IMR-90 (cell line): ENCODE data around the gene ISOC2. TPM values are rescaled to one million over a fixed set of nuclear protein-coding genes. Genes with fewer than 3 reads are reported as not detected.

Source experiments
- ATAC-seq: fragments of 200-7000 bp; cut with Tn5 transposase; 2 replicates; pipeline ENCODE4 v1.9.1; 2020; ENCODE audit warnings: low read depth, mild to moderate bottlenecking, moderate library complexity
- BruUV-seq: library from RNA; stranded (reverse); fragments of 400-500 nt; replicated peaks from 2 replicates; lab custom pipeline; 2021; lab: Mats Ljungman, UMichigan
- CTCF ChIA-PET: fragments of 300-600 bp; formaldehyde crosslinking; extraction: SDS; loops from one replicate; lab custom pipeline; 2021; ENCODE audit warnings: antibody characterized with exemption; lab: Yijun Ruan, JAX
- POLR2A ChIA-PET: fragments of 300-600 bp; sonication (Branson Sonifier 250); formaldehyde crosslinking; loops from one replicate; lab custom pipeline; 2022; ENCODE audit warnings: antibody characterized with exemption; ENCODE audit not compliant: unreplicated experiment; lab: Charles Lee
- DNase-seq: peaks from one replicate; pipeline ENCODE4 v3.0.0; 2013
- H2AFZ ChIP-seq: replicated peaks from 2 replicates; pipeline ENCODE3; 2013; ENCODE audit warnings: low read length, mild to moderate bottlenecking; ENCODE audit not compliant: poor library complexity
- H2AK5ac ChIP-seq: 2 replicates; pipeline ENCODE4 v1.6.1; 2013; ENCODE audit warnings: low read depth, low read length, inconsistent platforms
- H2AK9ac ChIP-seq: replicated peaks from 2 replicates; pipeline ENCODE3; 2013; ENCODE audit warnings: mild to moderate bottlenecking, low read depth, low read length, moderate library complexity; ENCODE audit not compliant: poor library complexity
- H2BK120ac ChIP-seq: 2 replicates; pipeline ENCODE4 v1.6.1; 2013; ENCODE audit warnings: low read depth, low read length, inconsistent platforms
- H2BK15ac ChIP-seq: 3 replicates; pipeline ENCODE4 v1.6.1; 2013; ENCODE audit warnings: low read depth, low read length, inconsistent platforms
- H2BK20ac ChIP-seq: 2 replicates; pipeline ENCODE4 v1.6.1; 2013; ENCODE audit warnings: low read depth, mild to moderate bottlenecking, inconsistent platforms, low read length, moderate library complexity
- H2BK5ac ChIP-seq: 2 replicates; pipeline ENCODE4 v1.6.1; 2013; ENCODE audit warnings: mild to moderate bottlenecking, low read depth, low read length, inconsistent platforms; ENCODE audit not compliant: poor library complexity, severe bottlenecking
- H3K14ac ChIP-seq: replicated peaks from 2 replicates; pipeline ENCODE4 v1.6.1; 2013; ENCODE audit warnings: low read depth, low read length, inconsistent platforms
- H3K18ac ChIP-seq: 2 replicates; pipeline ENCODE4 v1.6.1; 2013; ENCODE audit warnings: low read depth, low read length, control low read depth
- H3K23ac ChIP-seq: 2 replicates; pipeline ENCODE4 v1.6.1; 2013; ENCODE audit warnings: low read depth, low read length, inconsistent platforms
- H3K27ac ChIP-seq: 2 replicates; pipeline ENCODE4 v1.5.1; 2013; ENCODE audit warnings: mild to moderate bottlenecking, control low read depth, low read length; ENCODE audit not compliant: insufficient read depth
- H3K27me3 ChIP-seq: 2 replicates; pipeline ENCODE4 v1.6.1; 2013; ENCODE audit warnings: low read length; ENCODE audit not compliant: control insufficient read depth, insufficient read depth
- H3K36me3 ChIP-seq: 2 replicates; pipeline ENCODE4 v1.6.1; 2013; ENCODE audit warnings: low read length, mixed read lengths; ENCODE audit not compliant: control insufficient read depth, insufficient read depth
- H3K4ac ChIP-seq: 2 replicates; pipeline ENCODE4 v1.6.1; 2013; ENCODE audit warnings: low read depth, low read length, inconsistent platforms
- H3K4me1 ChIP-seq: 2 replicates; pipeline ENCODE4 v1.6.1; 2013; ENCODE audit warnings: low read length, mixed read lengths; ENCODE audit not compliant: control insufficient read depth, insufficient read depth
- H3K4me2 ChIP-seq: 2 replicates; pipeline ENCODE4 v1.6.1; 2013; ENCODE audit warnings: low read depth, mild to moderate bottlenecking, control low read depth, low read length, moderate library complexity
- H3K4me3 ChIP-seq: 2 replicates; pipeline ENCODE4 v1.5.1; 2013; ENCODE audit warnings: low read depth, mild to moderate bottlenecking, control low read depth, low read length, moderate library complexity; ENCODE audit not compliant: insufficient read depth
- H3K56ac ChIP-seq: 2 replicates; pipeline ENCODE4 v1.6.1; 2013; ENCODE audit warnings: low read length, inconsistent platforms; ENCODE audit not compliant: insufficient read depth; ENCODE audit errors: extremely low read depth
- H3K79me1 ChIP-seq, 2 experiments: 2 replicates each; pipeline ENCODE4 v1.6.1; 2013; ENCODE audit warnings: low read length in 2 of 2, inconsistent platforms in 1 of 2, low read depth in 1 of 2
- H3K9ac ChIP-seq: 2 replicates; pipeline ENCODE4 v1.6.1; 2013; ENCODE audit warnings: low read depth, low read length, control low read depth
- H3K9me1 ChIP-seq: 2 replicates; pipeline ENCODE4 v1.6.1; 2013; ENCODE audit warnings: low read length, inconsistent platforms; ENCODE audit not compliant: insufficient read depth
- H3K9me3 ChIP-seq: 2 replicates; pipeline ENCODE4 v1.6.1; 2013; ENCODE audit warnings: low read length; ENCODE audit not compliant: control insufficient read depth, insufficient read depth
- H4K20me1 ChIP-seq: 2 replicates; pipeline ENCODE4 v1.6.1; 2013; ENCODE audit warnings: low read length, inconsistent platforms; ENCODE audit not compliant: insufficient read depth
- H4K5ac ChIP-seq: 2 replicates; pipeline ENCODE4 v1.6.1; 2013; ENCODE audit warnings: mild to moderate bottlenecking, low read depth, low read length, control low read depth
- H4K8ac ChIP-seq, 2 experiments: 2 replicates each; pipeline ENCODE4 v1.6.1; 2013; ENCODE audit warnings: low read depth in 2 of 2, low read length in 2 of 2, control low read depth in 1 of 2, inconsistent platforms in 1 of 2
- H4K91ac ChIP-seq: 2 replicates; pipeline ENCODE4 v1.6.1; 2013; ENCODE audit warnings: low read depth, low read length, inconsistent platforms; ENCODE audit not compliant: insufficient read depth
- BHLHE40 ChIP-seq: fragments of 150-350 bp; IDR thresholded peaks from 2 replicates; pipeline ENCODE4 v1.6.1; 2016; ENCODE audit warnings: mild to moderate bottlenecking, low read depth, low read length
- FOS ChIP-seq: fragments of 150-350 bp; IDR thresholded peaks from 2 replicates; pipeline ENCODE4 v1.6.1; 2016; ENCODE audit warnings: low read depth, low read length
- WGBS, 2 experiments: methylation state at CpG; one replicate each; pipeline versions ENCODE4 v1.1.5 to v1.1.7; 2013; ENCODE audit warnings: missing lambda C conversion rate in 2 of 2; ENCODE audit not compliant: insufficient read length in 1 of 2; ENCODE audit errors: extremely low coverage in 2 of 2; 5-methylcytosine and 5-hydroxymethylcytosine counted together
- dilution Hi-C: fragments of 300-500 bp; cut with HindIII; formaldehyde crosslinking; loops from one replicate; pipeline ENCODE4 v1.14.3; 2018; ENCODE audit warnings: low sequenced_read_pairs; ENCODE audit not compliant: unreplicated experiment
- in situ Hi-C: fragments of 300-500 bp; cut with MboI; formaldehyde crosslinking; loops from 3 replicates; pipeline ENCODE4 v1.14.3; 2019; ENCODE audit warnings: low sequenced_read_pairs, inconsistent platforms, mixed read lengths
- intact Hi-C: fragments of 100-400 bp; cut with micrococcal nuclease; formaldehyde crosslinking; loops from 2 replicates; pipeline ENCODE4 v1.10.0; 2022
- polyA plus RNA-seq, 3 experiments: library from polyadenylated mRNA; depleted of rRNA; stranded (reverse); fragments of >200 nt; gene quantifications; 2 replicates each; pipeline ENCODE4 v1.2.3, GENCODE V29; 2012; ENCODE audit warnings: low replicate concordance in 1 of 3
- total RNA-seq: library from RNA; depleted of rRNA; stranded (reverse); fragments of >200 nt; gene quantifications from 2 replicates; pipeline ENCODE4 v1.2.3, GENCODE V29; 2012

The ISOC2 gene
- total and polyA plus RNA-seq, 2 of the 4 experiments (the other 2 are of a cell fraction) = 56.1 to 82.1 TPM

GRCh38 chr19:55477905-55478304, 16.5 kb upstream of the ISOC2 start:
- Histone ChIP-seq H3K14ac (peak overlapping the region; percentile 41; the same call in 1 of the 2 replicates), H3K4me2 (peak overlapping the region; percentile 47; the same call in 1 of the 2 replicates), H2AK5ac (peak overlapping the region; percentile 71; the same call in 1 of the 2 replicates), H4K20me1 (no peaks in the 10 kb centered on the region; the same call in 1 of the 2 replicates), H4K8ac (no peak overlapping the region; a peak in 1 of 4 replicates), H2BK5ac (no peak overlapping the region), H3K4ac (no peak overlapping the region), H3K9me3 (no peaks in the 10 kb centered on the region), H3K27me3 (no peaks in the 10 kb centered on the region), H3K4me3 (no peak overlapping the region), H2AFZ (no peak overlapping the region), H3K9me1 (peaks cover 18% of the 10 kb centered on the region), H4K91ac (no peak overlapping the region), H2BK20ac (no peak overlapping the region), H4K5ac (no peak overlapping the region), H3K27ac (no peak overlapping the region), H3K9ac (no peak overlapping the region), H2BK15ac (no peak overlapping the region), H3K4me1 (peaks cover 9% of the 10 kb centered on the region), H2AK9ac (peak overlapping the region; percentile 0), H3K18ac (no peak overlapping the region), H2BK120ac (no peak overlapping the region), H3K23ac (no peak overlapping the region), H3K36me3 (peaks cover 9% of the 10 kb centered on the region; the same call in 1 of the 2 replicates), H3K79me1 (peaks cover 14 to 36% of the 10 kb centered on the region in 2 experiments), H3K56ac (no peak overlapping the region)
- no peak for TF ChIP-seq BHLHE40
- no peak for TF ChIP-seq FOS
- ChIA-PET POLR2A (no interaction called here), CTCF (no interaction called here)
- WGBS, 2 experiments = 100% methylated on average over 1 of the region's 13 CpGs; no CpG with 5 or more reads in 1 of the 2 experiments
- DNase-seq (no peak), ATAC-seq (no peak)
- BruUV-seq = no TSS peak
- in situ Hi-C loops = loop anchor here (25.0 kb wide), 1 partner anchor 1016 kb away; the partner anchor contains the start of genes CDC42EP5 and LENG9
- dilution Hi-C loops = no loop called here
- intact Hi-C loops = no loop called here
